ENCODE data around the gene LDLR.
A peak's percentile ranks its signal among the peaks of the same experiment; 100 is the strongest.
"Not testable (repeated sequence)": the region's sequence is repeated elsewhere in the genome, so short reads cannot be mapped to it uniquely, and the experiment has no call there.

LDLR gene

GRCh38 chr19:11073568-11073967, 15.7 kb upstream of the LDLR start:
- DNase-seq, result no peak

DNA sequence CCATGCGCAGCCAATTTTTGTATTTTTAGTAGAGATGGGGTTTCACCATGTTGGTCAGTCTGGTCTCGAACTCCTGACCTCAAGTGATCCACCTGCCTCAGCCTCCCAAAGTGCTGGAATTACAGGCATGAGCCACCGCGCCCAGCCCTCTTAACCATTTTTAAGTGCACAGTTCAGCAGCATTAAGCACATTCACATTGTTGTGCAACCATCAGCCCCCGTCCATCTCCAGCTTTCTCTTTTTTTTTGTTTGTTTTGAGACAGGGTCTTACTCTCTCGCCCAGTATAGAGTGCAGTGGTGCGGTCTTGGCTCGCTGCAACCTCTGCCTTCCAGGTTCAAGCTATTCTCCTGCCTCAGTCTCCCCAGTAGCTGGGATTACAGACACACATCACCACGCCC, 12.5 kb upstream of the LDLR start:
- DNase-seq, result not testable (repeated sequence)

GRCh38 chr19:11078893-11079292, 10.4 kb upstream of the LDLR start:
- no peak for DNase-seq

DNA sequence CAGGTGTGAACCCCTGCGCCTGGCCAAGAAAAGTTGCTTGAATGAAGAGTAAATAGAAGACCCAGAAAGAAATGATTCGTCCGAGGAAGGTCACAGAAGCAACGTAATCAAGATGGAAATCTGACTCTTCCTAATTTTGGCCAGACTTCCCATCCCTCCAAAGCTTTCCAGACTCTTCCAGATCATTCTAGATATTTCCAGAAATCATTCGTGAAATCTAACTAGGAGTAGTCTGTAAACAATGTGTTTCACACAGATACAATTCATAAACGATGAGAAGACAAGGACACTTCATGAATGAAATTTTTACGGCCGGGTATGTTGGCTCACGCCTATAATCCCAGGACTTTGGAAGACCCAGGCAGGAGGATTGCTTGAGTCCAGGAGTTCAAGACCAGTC, 9.3 kb upstream of the LDLR start:
- DNase-seq, result no peak

DNA sequence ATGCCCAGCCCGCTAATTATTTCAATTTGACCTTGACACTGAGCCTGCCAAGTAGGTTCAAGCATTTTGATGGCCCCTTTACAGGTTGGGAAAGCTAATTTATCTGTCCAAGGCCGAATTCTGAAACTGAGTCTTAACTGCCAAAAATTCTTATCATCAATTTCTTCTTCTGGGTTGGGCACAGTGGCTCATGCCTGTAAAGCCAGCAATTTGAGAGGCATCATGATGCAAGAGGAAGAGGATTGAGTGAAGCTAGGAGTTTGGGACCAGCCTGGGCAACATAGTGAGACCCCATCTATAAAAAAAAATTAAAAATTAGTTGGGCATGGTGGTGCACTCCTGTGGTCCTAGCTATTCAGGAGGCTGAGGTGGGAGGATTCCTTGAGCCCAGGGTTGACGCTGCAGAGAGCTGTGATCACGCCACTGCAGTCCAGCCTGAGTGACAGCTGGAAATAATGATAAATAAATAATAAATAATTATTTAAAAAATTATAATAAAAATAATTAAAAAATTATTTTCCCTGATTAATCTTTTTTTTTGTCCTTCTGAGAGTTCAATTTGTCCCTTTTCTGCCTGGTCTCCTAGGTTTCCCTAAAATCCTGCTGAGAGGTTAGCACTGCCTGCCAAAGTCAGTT, 1.3 kb upstream of the LDLR start:
- DNase-seq, result no peak

- no peak for DNase-seq
These were observed 583 bp upstream of the LDLR start for GRCh38 chr19:11088506-11089253.

GRCh38 chr19:11090014-11090263, 676 bp downstream of the LDLR start:
- not testable (repeated sequence) for DNase-seq

- peak; percentile 96 for DNase-seq
These were observed 1.2 kb downstream of the LDLR start for GRCh38 chr19:11090264-11090996.

GRCh38 chr19:11090997-11091702, 1.9 kb downstream of the LDLR start:
- no peak for DNase-seq

- peak; percentile 93 for DNase-seq
These were observed 2.5 kb downstream of the LDLR start for GRCh38 chr19:11091703-11092153.

GRCh38 chr19:11092181-11092538, 2.9 kb downstream of the LDLR start:
- peak; percentile 67 for DNase-seq

DNA sequence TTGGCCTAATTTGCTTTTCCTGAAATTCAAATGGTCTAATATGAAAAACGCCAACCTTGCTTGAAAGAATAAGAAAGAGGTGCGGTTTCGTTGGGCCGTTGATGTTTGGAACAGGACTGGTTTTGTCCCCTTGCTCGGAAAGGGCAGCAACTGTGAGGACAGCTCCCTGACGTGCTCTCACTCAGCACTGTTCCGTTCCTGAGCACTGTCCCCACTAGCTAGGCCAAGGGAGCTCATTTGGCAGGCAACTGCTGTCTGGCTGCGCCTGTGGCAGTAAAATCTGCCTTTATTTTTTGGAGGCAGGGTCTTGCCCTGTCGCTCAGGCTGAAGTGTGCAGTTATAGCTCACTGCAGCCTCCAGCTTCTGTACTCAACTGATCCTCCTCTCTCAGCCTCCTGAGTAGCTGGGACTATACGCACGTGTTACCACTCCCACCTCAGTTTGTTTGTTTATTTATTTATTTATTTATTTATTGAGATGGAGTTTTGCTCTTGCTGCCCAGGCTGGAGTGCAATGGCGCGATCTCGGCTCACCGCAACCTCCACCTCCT, 4.5 kb downstream of the LDLR start:
- DNase-seq, result no peak

- no peak for DNase-seq
These were observed 5.2 kb downstream of the LDLR start for GRCh38 chr19:11094520-11094894.

GRCh38 chr19:11096210-11096841, 7.1 kb downstream of the LDLR start:
- DNase-seq, result peak; percentile 71

GRCh38 chr19:11097367-11097766, 8.1 kb downstream of the LDLR start:
- not testable (repeated sequence) for DNase-seq

DNA sequence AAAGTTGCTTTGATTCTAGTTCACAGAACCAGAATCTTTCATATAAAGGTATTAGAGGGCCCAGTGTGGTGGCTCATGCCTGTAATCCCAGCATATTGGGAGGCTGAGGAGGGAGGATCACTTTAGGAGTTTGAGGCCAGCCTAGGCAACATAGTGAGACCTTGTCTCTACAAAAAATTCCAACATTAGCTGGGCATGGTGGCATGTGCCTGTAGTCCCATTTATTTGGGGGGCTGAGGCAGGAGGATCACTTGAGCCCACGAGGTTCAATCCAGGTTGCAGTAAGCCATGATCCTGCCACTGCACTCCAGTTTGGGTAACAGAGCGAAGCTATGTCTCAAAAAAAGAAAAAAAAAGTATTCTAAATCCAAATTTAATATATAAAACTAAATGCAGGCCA, 9.1 kb downstream of the LDLR start:
- no peak for DNase-seq

- no peak for DNase-seq
These were observed 9.6 kb downstream of the LDLR start for GRCh38 chr19:11098861-11099260.

DNA sequence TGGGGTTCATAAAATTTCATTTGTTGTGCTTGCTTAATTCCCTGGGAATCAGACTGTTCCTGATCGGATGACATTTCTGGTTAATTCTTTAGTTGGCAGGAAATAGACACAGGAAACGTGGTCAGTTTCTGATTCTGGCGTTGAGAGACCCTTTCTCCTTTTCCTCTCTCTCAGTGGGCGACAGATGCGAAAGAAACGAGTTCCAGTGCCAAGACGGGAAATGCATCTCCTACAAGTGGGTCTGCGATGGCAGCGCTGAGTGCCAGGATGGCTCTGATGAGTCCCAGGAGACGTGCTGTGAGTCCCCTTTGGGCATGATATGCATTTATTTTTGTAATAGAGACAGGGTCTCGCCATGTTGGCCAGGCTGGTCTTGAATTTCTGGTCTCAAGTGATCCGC, 10.8 kb downstream of the LDLR start:
- DNase-seq, result no peak

GRCh38 chr19:11101057-11101456, 11.8 kb downstream of the LDLR start:
- no peak for DNase-seq

GRCh38 chr19:11102944-11103343, 13.7 kb downstream of the LDLR start:
- DNase-seq, result no peak

- not testable (repeated sequence) for DNase-seq
These were observed 14.4 kb downstream of the LDLR start for GRCh38 chr19:11103667-11104066.

- no peak for DNase-seq
These were observed 15.9 kb downstream of the LDLR start for GRCh38 chr19:11105014-11105636.
